Measurements from ENCODE around the gene GSTM3. TPM values are rescaled to one million over a fixed set of nuclear protein-coding genes. Genes with fewer than 3 reads are reported as not detected.

The GSTM3 gene
- total and polyA plus RNA-seq, 2 donors: 14.8 to 35.5 TPM

DNA sequence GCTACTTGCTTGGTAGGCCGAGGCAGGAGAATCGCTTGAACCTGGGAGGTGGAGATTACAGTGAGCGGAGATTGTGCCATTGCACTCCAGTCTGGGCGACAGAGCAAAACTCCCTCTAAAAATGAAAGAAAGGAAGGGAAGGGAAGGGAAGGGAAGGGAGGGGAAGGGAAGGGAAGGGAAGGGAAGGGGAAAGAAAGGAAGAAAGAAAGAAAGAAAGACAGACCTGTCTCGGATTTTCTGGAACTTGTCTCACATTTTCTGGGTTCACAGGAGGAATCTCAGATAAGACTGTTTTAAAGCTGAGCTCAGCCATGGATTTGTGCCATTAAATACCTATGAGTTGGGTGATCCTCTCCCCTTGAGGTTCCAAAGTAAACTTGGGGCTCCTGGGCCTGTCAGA lies 15.9 kb downstream of the GSTM3 start:
- no peak for DNase-seq (ENCODE audit: low read depth in 6 of 9, low spot score in 9 of 9)
- no peaks in the 10 kb centered on the region for H3K36me3 ChIP-seq (ENCODE audit: control insufficient read depth in 2 of 2, insufficient read depth in 2 of 2, low read length in 1 of 2)
- H3K9me3 ChIP-seq (ENCODE audit: control insufficient read depth in 2 of 2, insufficient read depth in 1 of 2, low read length in 1 of 2): peaks cover 0 to 6% of the 10 kb centered on the region in 2 donors
- WGBS: 90% methylated on average over 5 of the region's 5 CpGs
- no peaks in the 10 kb centered on the region for H3K27me3 ChIP-seq (ENCODE audit: control insufficient read depth in 2 of 2, insufficient read depth in 1 of 2, low read length in 1 of 2)
- no peak overlapping the region for H3K27ac ChIP-seq (ENCODE audit: low read depth in 1 of 2, low read length in 1 of 2)
- H3K4me3 ChIP-seq (ENCODE audit: low read length in 2 of 2): no peak overlapping the region
- no peaks in the 10 kb centered on the region for H3K4me1 ChIP-seq (ENCODE audit: control insufficient read depth in 2 of 2, insufficient read depth in 2 of 2, low read length in 2 of 2)

DNA sequence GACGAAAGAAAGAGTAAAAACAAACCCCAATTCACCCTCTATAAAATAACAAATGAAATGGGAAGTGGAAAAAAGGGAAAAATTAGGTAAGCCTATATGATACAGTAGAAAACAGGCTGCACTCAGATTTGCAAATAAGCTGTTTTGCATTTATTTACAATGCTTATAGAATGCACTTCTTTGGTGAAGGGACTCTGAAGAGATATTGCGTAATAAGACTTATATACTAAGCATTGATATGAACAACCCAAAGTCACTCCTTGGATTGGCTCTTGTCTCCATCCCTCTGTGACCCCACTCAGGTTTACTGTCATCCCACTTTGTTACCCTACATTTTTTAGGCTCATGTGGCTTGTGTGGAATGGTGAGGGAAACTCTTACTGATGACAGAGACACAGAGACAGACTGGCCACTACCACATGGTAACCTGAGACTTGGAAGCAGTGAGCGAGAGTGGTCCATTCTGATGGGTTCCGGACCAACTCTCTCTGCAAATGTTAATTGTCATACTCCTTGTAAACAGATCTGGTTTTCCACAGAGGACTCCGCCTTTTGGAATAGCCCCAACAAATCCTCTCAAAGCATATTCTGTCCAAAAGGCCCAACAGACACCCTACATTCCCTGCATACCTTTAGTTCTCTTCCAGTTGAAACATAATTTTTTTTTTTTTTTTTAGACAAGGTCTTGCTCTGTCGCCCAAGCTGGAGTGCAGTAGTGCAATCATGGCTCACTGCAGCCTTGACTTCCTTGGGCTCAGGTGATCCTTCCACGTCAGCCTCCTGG lies 17.7 kb downstream of the GSTM3 start:
- DNase-seq (ENCODE audit: low read depth in 6 of 9, low spot score in 9 of 9): no peak
- WGBS: 95% methylated on average over 7 of the region's 7 CpGs
- Histone ChIP-seq H3K27me3 (ENCODE audit: control insufficient read depth in 2 of 2, insufficient read depth in 1 of 2, low read length in 1 of 2) (no peaks in the 10 kb centered on the region), H3K4me1 (ENCODE audit: control insufficient read depth in 2 of 2, insufficient read depth in 2 of 2, low read length in 2 of 2) (no peaks in the 10 kb centered on the region), H3K9me3 (ENCODE audit: control insufficient read depth in 2 of 2, insufficient read depth in 1 of 2, low read length in 1 of 2) (peaks cover 0 to 6% of the 10 kb centered on the region in 2 donors), H3K4me3 (ENCODE audit: low read length in 2 of 2) (no peak overlapping the region), H3K36me3 (ENCODE audit: control insufficient read depth in 2 of 2, insufficient read depth in 2 of 2, low read length in 1 of 2) (no peaks in the 10 kb centered on the region), H3K27ac (ENCODE audit: low read depth in 1 of 2, low read length in 1 of 2) (no peak overlapping the region)

DNA sequence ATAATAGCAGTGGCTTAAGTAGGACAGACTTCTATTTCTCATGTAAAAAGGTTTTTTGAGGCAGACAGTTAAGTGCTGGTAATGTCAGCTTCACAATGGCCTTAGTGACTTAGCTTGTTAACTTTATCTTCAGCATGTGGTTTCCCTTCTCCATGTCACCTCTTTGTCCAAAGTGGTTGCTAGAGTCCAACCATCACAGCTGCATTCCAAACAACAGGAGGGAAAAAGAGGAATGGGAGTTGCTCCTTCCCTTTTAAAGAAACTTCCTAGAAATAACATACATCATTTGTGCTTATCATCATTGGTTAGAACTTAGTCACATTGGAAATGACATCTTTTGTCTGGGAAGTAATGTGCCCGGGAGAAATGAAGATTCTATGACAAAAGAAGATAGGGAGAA lies 18.9 kb downstream of the GSTM3 start:
- DNase-seq (ENCODE audit: low read depth in 6 of 9, low spot score in 9 of 9): no peak
- Histone ChIP-seq H3K27ac (ENCODE audit: low read depth in 1 of 2, low read length in 1 of 2) (no peak overlapping the region), H3K27me3 (ENCODE audit: control insufficient read depth in 2 of 2, insufficient read depth in 1 of 2, low read length in 1 of 2) (no peaks in the 10 kb centered on the region), H3K9me3 (ENCODE audit: control insufficient read depth in 2 of 2, insufficient read depth in 1 of 2, low read length in 1 of 2) (peaks cover 0 to 4% of the 10 kb centered on the region in 2 donors), H3K4me3 (ENCODE audit: low read length in 2 of 2) (no peak overlapping the region), H3K4me1 (ENCODE audit: control insufficient read depth in 2 of 2, insufficient read depth in 2 of 2, low read length in 2 of 2) (no peaks in the 10 kb centered on the region), H3K36me3 (ENCODE audit: control insufficient read depth in 2 of 2, insufficient read depth in 2 of 2, low read length in 1 of 2) (no peaks in the 10 kb centered on the region)
- WGBS: 99% methylated on average over 1 of the region's 1 CpG

DNA sequence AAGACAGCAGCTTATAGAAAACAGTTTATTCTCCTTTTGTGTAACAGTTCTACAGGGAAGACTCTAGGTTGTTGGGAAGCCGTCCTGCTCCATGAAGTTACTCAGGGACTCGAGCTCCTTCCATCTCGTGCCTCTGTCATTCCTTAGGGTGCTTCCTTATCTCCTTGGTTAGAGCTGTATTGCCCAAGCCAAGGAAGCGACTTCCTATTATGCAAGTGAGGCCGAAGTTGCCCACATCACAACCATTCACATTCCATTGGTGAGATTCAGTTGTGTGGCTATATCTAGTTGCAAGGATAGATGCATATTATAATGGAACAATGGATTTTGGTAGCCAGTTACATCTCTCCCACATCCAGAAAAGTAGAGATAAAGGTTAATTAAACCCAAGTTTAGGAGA lies 19.8 kb downstream of the GSTM3 start:
- no peaks in the 10 kb centered on the region for H3K27me3 ChIP-seq (ENCODE audit: control insufficient read depth in 2 of 2, insufficient read depth in 1 of 2, low read length in 1 of 2)
- H3K27ac ChIP-seq (ENCODE audit: low read depth in 1 of 2, low read length in 1 of 2): no peak overlapping the region
- DNase-seq (ENCODE audit: low read depth in 6 of 9, low spot score in 9 of 9): no peak
- no peaks in the 10 kb centered on the region for H3K9me3 ChIP-seq (ENCODE audit: control insufficient read depth in 2 of 2, insufficient read depth in 1 of 2, low read length in 1 of 2)
- no peaks in the 10 kb centered on the region for H3K36me3 ChIP-seq (ENCODE audit: control insufficient read depth in 2 of 2, insufficient read depth in 2 of 2, low read length in 1 of 2)
- no peak overlapping the region for H3K4me3 ChIP-seq (ENCODE audit: low read length in 2 of 2)
- no peaks in the 10 kb centered on the region for H3K4me1 ChIP-seq (ENCODE audit: control insufficient read depth in 2 of 2, insufficient read depth in 2 of 2, low read length in 2 of 2)
- 96% methylated on average over 5 of the region's 5 CpGs for WGBS

DNA sequence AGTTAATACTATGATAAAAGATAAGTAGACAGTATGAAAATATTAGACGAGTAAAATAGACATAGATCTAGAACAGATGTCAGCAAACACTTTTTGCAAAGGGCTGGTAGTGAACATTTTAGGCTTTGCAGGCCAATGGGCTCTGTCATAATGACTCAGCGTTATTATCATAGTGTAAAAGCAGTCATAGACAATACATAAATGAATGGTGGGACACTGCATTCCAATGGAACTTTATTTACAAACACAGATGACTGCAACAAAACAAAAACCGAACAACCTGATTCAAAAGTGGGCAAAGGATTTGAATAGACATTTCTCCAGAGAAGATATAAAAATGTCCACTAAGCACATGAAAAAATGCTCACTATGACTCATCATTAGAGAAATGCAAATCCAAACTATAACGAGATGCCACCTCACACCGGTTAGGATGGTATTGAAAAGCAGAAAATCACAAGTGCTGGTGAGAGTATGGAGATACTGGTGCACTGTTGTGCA lies 21.5 kb downstream of the GSTM3 start:
- Histone ChIP-seq H3K9me3 (ENCODE audit: control insufficient read depth in 2 of 2, insufficient read depth in 1 of 2, low read length in 1 of 2) (no peaks in the 10 kb centered on the region), H3K27ac (ENCODE audit: low read depth in 1 of 2, low read length in 1 of 2) (no peak overlapping the region), H3K36me3 (ENCODE audit: control insufficient read depth in 2 of 2, insufficient read depth in 2 of 2, low read length in 1 of 2) (no peaks in the 10 kb centered on the region), H3K4me1 (ENCODE audit: control insufficient read depth in 2 of 2, insufficient read depth in 2 of 2, low read length in 2 of 2) (no peaks in the 10 kb centered on the region), H3K27me3 (ENCODE audit: control insufficient read depth in 2 of 2, insufficient read depth in 1 of 2, low read length in 1 of 2) (no peaks in the 10 kb centered on the region), H3K4me3 (ENCODE audit: low read length in 2 of 2) (no peak overlapping the region)
- DNase-seq (ENCODE audit: low read depth in 6 of 9, low spot score in 9 of 9): no peak
- 89% methylated on average over 5 of the region's 5 CpGs for WGBS

DNA sequence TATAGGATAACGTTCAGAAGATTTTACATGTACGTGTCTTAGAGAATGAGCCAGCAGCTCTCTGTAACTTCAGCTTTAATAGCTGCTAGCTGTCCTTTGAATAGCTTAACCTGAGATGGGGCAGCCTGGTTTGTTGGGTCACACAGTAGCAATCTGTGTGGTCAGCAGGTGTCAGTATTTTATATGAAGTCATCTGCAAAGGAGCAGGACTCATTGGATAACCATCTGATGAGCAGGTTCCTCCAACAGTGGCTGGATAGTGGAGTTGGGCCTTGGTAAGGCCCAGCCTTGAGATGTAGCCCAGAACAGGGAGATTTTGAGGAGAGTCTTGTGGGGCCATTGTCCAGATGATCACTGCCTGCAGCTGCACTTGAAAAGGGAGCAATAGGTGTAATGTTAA lies 22.3 kb downstream of the GSTM3 start:
- no peak for DNase-seq (ENCODE audit: low read depth in 6 of 9, low spot score in 9 of 9)
- Histone ChIP-seq H3K27me3 (ENCODE audit: control insufficient read depth in 2 of 2, insufficient read depth in 1 of 2, low read length in 1 of 2) (no peaks in the 10 kb centered on the region), H3K4me1 (ENCODE audit: control insufficient read depth in 2 of 2, insufficient read depth in 2 of 2, low read length in 2 of 2) (no peaks in the 10 kb centered on the region), H3K4me3 (ENCODE audit: low read length in 2 of 2) (no peak overlapping the region), H3K27ac (ENCODE audit: low read depth in 1 of 2, low read length in 1 of 2) (no peak overlapping the region), H3K36me3 (ENCODE audit: control insufficient read depth in 2 of 2, insufficient read depth in 2 of 2, low read length in 1 of 2) (no peaks in the 10 kb centered on the region), H3K9me3 (ENCODE audit: control insufficient read depth in 2 of 2, insufficient read depth in 1 of 2, low read length in 1 of 2) (no peaks in the 10 kb centered on the region)
- 98% methylated on average over 2 of the region's 2 CpGs for WGBS

DNA sequence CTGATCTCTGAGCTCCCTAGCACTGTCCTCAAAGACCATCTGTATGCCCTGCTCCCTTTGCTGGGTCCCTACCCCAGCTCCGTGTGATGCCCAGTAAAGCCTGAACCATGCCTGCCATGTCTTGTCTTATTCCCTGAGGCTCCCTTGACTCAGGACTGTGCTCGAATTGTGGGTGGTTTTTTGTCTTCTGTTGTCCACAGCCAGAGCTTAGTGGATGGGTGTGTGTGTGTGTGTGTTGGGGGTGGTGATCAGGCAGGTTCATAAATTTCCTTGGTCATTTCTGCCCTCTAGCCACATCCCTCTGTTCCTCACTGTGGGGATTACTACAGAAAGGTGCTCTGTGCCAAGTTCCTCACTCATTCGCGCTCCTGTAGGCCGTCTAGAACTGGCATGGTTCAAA lies 23.1 kb downstream of the GSTM3 start:
- no peak overlapping the region for H3K27ac ChIP-seq (ENCODE audit: low read depth in 1 of 2, low read length in 1 of 2)
- H3K9me3 ChIP-seq (ENCODE audit: control insufficient read depth in 2 of 2, insufficient read depth in 1 of 2, low read length in 1 of 2): no peaks in the 10 kb centered on the region
- DNase-seq (ENCODE audit: low read depth in 6 of 9, low spot score in 9 of 9): no peak
- no peaks in the 10 kb centered on the region for H3K36me3 ChIP-seq (ENCODE audit: control insufficient read depth in 2 of 2, insufficient read depth in 2 of 2, low read length in 1 of 2)
- no peak overlapping the region for H3K4me3 ChIP-seq (ENCODE audit: low read length in 2 of 2)
- H3K27me3 ChIP-seq (ENCODE audit: control insufficient read depth in 2 of 2, insufficient read depth in 1 of 2, low read length in 1 of 2): no peaks in the 10 kb centered on the region
- no peaks in the 10 kb centered on the region for H3K4me1 ChIP-seq (ENCODE audit: control insufficient read depth in 2 of 2, insufficient read depth in 2 of 2, low read length in 2 of 2)
- WGBS: 95% methylated on average over 5 of the region's 5 CpGs

DNA sequence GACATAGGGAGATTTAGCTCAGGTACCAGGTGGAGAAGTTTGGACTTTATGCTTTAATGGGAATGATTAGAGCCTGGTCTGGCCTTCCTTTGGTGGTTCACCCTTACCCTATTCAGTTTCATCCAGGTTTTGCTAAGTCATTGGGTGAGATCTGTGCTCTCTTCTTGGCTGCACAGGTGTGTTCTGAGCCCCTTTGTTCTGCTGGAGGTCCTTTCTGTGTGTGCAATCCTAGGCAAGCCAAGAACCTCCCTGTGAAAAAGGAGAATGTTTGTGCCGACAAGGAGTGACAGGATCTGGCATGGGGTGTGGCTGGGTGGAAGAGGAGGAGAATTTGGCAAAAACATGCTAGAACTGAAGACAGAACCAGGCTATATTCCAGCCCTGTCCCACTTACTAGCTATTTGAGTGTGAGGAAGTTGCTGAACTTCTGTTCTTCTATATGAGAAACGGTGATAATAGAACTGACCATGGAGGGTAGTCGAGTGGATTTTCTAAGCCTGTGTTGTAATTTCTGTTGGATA lies 24.2 kb downstream of the GSTM3 start:
- H3K36me3 ChIP-seq (ENCODE audit: control insufficient read depth in 2 of 2, insufficient read depth in 2 of 2, low read length in 1 of 2): no peaks in the 10 kb centered on the region
- H3K27me3 ChIP-seq (ENCODE audit: control insufficient read depth in 2 of 2, insufficient read depth in 1 of 2, low read length in 1 of 2): peaks cover 0 to 2% of the 10 kb centered on the region in 2 donors
- no peak for DNase-seq (ENCODE audit: low read depth in 6 of 9, low spot score in 9 of 9)
- no peaks in the 10 kb centered on the region for H3K4me1 ChIP-seq (ENCODE audit: control insufficient read depth in 2 of 2, insufficient read depth in 2 of 2, low read length in 2 of 2)
- no peak overlapping the region for H3K27ac ChIP-seq (ENCODE audit: low read depth in 1 of 2, low read length in 1 of 2)
- no peak overlapping the region for H3K4me3 ChIP-seq (ENCODE audit: low read length in 2 of 2)
- 91% methylated on average over 3 of the region's 3 CpGs for WGBS
- H3K9me3 ChIP-seq (ENCODE audit: control insufficient read depth in 2 of 2, insufficient read depth in 1 of 2, low read length in 1 of 2): no peaks in the 10 kb centered on the region

DNA sequence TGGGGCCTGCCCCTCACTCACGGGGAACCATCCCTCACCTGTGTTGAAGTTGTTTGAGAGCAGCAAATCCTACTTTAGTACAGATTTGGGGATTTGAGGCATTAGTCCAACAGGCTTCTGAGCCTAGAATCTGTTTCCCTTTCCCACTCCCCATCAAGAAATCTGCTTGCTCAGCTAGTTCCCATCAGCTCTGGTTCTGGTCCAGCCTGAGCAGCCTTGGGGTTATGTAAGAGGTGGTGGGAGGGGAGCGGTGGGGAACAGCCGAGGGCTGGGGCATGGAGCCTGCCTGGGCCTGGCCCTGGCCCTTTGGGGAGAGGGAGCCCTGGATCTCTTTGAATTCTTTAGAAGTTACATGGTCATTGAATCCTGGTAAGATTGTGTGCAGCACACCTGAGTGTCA lies 24.7 kb downstream of the GSTM3 start:
- WGBS: 92% methylated on average over 3 of the region's 3 CpGs
- no peaks in the 10 kb centered on the region for H3K9me3 ChIP-seq (ENCODE audit: control insufficient read depth in 2 of 2, insufficient read depth in 1 of 2, low read length in 1 of 2)
- H3K27ac ChIP-seq (ENCODE audit: low read depth in 1 of 2, low read length in 1 of 2): no peak overlapping the region
- H3K4me3 ChIP-seq (ENCODE audit: low read length in 2 of 2): no peak overlapping the region
- DNase-seq (ENCODE audit: low read depth in 6 of 9, low spot score in 9 of 9): no peak
- H3K36me3 ChIP-seq (ENCODE audit: control insufficient read depth in 2 of 2, insufficient read depth in 2 of 2, low read length in 1 of 2): no peaks in the 10 kb centered on the region
- H3K4me1 ChIP-seq (ENCODE audit: control insufficient read depth in 2 of 2, insufficient read depth in 2 of 2, low read length in 2 of 2): no peaks in the 10 kb centered on the region
- peaks cover 0 to 2% of the 10 kb centered on the region in 2 donors for H3K27me3 ChIP-seq (ENCODE audit: control insufficient read depth in 2 of 2, insufficient read depth in 1 of 2, low read length in 1 of 2)
